Body of pancreas (tissue), 4 donors: ENCODE measurements around the gene TBX21.

Experiments
- POLR2A ChIP-seq, 3 donors: fragments of 450-650 bp; IDR thresholded peaks; one replicate each; pipeline ENCODE4 v1.6.1; 2016; ENCODE audit warnings: antibody characterized with exemption in 3 of 3, mild to moderate bottlenecking in 2 of 3
- TF ChIP-seq, protein P1 (sequence below), 7 experiments: fragments of 450-650 bp in 4 of 7; fragments of 200-600 bp in 3 of 7; sonication (generic) in 3 of 7; IDR thresholded peaks; one replicate each; pipeline ENCODE4 v1.5.1; 2016 to 2019; ENCODE audit warnings: antibody characterized with exemption in 7 of 7

DNA sequence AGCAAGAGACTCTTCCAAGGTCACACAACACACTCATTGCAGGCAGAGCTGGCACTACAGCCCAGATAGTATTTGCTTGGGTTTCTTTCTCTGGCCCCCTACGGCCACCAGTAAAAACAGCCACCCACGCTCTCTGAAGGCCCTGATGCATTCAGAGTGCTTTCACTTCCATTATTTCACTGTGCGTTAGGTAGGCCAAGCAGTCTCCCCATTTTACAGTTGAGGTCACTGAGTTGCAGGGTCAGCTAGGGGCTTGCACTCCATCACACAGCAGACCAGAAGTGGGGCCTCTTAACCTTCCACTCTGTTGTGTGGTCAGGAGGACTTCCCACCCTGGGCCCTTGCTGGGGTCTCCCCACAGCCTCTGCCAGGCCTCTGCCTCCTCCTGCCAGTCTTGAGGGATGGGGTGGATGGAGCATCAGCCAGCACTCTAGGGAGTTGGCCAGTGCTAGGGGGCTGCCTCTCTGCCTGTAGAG is 2.5 kb downstream of the TBX21 start:
- no peak for TF ChIP-seq POLR2A (IDR thresholded peaks at IDR 0.05)
- TF ChIP-seq, protein P1, sequence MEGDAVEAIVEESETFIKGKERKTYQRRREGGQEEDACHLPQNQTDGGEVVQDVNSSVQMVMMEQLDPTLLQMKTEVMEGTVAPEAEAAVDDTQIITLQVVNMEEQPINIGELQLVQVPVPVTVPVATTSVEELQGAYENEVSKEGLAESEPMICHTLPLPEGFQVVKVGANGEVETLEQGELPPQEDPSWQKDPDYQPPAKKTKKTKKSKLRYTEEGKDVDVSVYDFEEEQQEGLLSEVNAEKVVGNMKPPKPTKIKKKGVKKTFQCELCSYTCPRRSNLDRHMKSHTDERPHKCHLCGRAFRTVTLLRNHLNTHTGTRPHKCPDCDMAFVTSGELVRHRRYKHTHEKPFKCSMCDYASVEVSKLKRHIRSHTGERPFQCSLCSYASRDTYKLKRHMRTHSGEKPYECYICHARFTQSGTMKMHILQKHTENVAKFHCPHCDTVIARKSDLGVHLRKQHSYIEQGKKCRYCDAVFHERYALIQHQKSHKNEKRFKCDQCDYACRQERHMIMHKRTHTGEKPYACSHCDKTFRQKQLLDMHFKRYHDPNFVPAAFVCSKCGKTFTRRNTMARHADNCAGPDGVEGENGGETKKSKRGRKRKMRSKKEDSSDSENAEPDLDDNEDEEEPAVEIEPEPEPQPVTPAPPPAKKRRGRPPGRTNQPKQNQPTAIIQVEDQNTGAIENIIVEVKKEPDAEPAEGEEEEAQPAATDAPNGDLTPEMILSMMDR (IDR thresholded peaks at IDR 0.05), result no peak
